AG09309 (cell line): ENCODE measurements around the gene VWA3B.

ENCODE experiments used
- DNase-seq: peaks from one replicate; pipeline ENCODE4 v3.0.0-alpha.2; 2010; ENCODE audit warnings: low read depth
- H3K4me3 ChIP-seq: 2 replicates; pipeline ENCODE4 v1.5.1; 2011; ENCODE audit warnings: mild to moderate bottlenecking, low read depth, low read length, moderate library complexity; ENCODE audit not compliant: control insufficient read depth
- CTCF ChIP-seq: IDR thresholded peaks from 2 replicates; pipeline ENCODE4 v1.5.1; 2011; ENCODE audit warnings: mild to moderate bottlenecking, low read depth, low read length, inconsistent platforms; ENCODE audit not compliant: insufficient read depth, control insufficient read depth; ENCODE audit errors: missing control alignments

The VWA3B gene

DNA sequence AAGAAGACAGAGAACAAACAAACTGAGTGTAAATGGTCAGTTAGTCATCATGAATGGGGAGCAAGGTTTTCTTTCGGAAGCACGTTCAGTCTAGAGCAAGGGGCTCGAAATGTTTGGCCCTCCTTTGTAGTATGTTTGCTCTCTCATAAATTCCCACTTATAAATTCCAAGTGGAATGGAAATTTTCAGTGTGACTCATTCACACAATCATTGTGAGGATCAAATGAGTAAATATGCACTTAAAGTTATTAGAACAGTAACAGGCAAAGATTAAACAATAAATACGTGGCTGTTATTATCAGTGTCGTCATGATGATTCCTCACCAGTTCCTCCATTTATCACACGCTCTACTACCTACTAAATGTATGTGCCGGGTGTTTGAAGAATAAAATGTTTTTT lies 269.8 kb downstream of the VWA3B start:
- no peak overlapping the region for H3K4me3 ChIP-seq
- no peak for DNase-seq
- TF ChIP-seq CTCF = no peak

GRCh38 chr2:98357849-98358248 lies 270.9 kb downstream of the VWA3B start:
- TF ChIP-seq CTCF = no peak
- DNase-seq = no peak
- H3K4me3 ChIP-seq = no peak overlapping the region

DNA sequence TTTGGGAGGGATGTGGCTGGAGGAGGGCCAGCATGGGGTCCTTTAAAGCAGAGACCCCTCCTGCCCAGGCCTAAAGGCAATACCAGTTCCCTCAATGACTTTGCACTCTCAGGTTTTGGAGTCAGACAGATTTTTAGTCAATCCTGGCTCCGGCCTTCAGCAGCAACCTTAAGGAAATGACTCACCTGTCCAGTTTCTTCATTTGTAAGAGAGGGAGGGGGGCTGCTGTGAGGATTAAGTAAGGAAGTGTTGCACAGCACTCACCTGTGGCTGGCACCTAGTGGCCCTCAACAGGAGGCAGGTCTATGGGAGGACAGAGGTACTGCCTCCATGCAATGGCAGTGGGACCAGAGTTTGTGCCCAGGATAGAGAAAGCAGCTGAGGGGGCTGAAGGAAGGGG lies 273.0 kb downstream of the VWA3B start:
- no peak for DNase-seq
- H3K4me3 ChIP-seq = no peak overlapping the region
- TF ChIP-seq CTCF = no peak
